Pons (tissue), 1 donor: Measurements from ENCODE around the gene DRICH1.
"Not testable (repeated sequence)": the region's sequence is repeated elsewhere in the genome, so short reads cannot be mapped to it uniquely, and the experiment has no call there.

Experiments
- DNase-seq: peaks from one replicate; pipeline ENCODE4 v3.0.0-alpha.2; 2016; ENCODE audit warnings: low spot score

DRICH1 gene, protein sequence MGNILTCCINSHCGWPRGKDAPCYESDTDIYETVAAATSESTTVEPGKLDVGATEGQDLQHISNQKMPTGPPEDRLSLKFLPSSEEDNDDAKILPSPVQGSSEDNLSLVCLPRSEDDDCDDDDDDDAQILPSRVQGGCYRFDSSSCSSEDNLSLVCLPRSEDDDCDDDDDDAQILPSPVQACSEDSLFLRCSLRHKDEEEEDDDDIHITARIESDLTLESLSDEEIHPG

DNA sequence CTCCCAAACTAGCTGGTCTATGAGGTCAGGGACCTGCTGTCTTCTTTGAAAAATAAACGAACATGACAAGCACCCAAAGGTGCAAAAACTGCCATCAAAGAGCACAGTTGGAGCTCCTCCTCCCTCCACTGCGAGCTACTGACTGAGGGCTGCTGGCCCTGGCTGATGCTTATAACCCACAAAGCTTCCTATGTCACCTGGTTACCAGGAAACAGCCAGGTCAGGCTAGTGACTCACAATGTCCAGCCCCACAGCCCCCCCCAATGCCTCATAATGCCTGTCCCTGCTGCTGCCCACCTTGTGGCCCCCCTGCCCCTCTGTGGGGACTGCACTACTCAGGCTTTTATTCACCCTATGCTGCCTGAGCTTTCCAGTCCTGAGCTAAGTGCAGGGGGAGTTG is at the start of gene DRICH1:
DRICH1 (minus strand) TSS at position 144 of the 400 bp plus-strand sequence. CDS start 298 bp downstream, outside the sequence.
- DNase-seq: no peak

DNA sequence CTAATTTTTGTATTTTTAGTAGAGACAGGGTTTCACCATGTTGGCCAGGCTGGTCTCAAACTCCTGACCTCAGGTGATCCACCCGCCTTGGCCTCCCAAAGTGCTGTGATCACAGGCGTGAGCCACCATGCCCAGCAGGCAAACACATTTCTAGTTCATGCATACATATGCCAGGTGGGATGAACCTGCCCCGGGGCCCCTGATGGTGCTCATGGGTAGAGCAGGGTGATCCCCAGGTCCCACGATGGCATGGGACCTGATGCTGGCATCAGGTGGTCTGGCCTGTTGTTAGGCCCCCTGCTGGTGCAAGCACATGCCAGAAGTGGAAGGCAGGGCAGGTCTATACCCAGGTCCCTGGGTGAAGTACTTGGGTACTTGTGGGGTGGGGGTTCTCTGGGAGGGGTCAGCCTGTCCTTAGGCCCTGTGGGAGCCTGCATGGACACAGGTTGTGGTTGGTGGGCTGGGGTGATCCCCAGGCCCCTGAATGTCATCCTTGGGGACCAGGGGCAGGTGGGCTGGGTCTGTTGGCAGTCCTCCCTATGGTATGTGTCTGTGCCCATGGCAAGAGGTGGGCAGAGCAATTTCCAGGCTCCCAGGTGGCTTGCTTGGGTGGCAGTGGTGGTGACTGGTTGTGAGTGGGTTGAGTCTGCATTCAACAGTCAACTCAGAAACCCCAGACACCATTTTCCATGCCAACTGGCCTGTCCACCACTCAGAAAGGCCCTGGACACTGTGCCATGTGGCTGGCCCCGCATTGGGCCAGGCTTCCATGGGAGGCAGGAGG is 49.1 kb upstream of the DRICH1 start:
- DNase-seq: no peak

DNA sequence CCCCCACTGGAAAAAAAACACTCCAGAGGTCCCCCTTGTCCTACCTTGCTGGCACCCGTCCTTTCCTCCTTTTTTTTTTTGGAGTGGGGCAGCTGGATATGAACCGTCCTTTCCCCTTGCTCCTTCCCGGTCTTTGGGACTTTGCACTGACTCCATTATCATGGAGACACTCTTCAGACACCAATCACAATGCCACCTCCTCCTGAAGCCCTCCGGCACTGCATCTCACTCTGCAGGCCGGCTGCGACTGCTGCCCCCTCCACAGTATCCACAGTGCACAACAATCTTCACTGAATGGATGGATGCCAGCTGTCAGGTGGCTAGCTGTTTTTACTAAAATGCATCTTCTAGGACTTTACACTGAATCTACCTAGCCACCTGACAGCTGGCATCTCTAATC is 46.0 kb upstream of the DRICH1 start:
- no peak for DNase-seq

DNA sequence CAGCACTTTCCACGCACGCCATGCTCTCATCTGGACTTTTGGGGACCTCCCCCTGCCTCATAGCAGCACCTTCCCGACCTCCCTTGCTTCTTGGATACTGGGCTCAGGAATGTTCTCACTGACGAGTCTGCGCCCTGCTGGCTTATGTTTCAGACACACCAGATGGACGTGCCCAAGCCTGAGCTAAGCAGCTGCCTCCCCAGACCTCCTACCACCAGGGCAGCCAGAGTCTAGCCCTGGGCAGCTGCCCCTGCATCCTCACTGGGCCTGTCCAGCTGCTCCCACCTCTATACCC is 45.5 kb upstream of the DRICH1 start:
- no peak for DNase-seq

DNA sequence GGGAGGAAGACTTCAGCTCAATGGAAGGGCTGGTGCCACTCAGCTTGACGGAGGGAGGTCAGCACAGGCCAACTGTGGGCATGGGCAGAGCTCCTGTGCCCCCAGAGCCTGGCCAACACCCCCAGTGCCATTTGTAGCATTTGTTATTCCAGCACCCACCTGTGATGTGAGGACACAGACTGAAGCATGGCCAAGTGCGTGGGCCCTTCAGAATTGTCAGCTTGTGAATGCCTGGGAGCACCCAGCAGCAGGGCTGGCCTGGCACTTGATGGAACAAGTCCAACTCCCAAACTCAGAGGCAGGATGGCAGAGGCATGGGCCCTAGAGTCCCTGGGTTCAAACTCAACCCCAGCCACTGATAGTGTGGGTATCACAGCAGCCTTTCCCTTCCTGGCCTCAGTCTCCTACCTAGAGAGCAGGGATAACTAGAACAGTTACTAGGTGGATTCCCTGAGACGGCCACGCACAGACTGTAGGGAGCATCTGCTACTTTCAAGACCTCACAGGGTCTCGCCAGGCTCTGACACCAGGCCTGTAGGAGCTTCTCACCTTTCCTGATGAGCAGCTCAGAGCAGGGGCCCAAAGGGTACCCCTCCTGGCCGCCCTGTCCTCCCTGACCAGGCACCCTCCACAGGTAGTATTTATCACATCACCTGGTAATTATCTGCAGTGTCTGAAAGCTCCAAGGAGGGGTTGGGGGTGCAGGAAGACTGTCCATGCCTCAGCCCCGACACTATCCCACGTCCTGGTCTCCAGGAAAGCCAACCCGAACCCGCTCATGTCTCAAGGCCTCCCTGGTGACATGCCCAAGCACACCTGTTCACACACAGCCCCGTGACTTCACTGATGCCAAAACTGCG is 45.0 kb upstream of the DRICH1 start:
- not testable (repeated sequence) for DNase-seq

DNA sequence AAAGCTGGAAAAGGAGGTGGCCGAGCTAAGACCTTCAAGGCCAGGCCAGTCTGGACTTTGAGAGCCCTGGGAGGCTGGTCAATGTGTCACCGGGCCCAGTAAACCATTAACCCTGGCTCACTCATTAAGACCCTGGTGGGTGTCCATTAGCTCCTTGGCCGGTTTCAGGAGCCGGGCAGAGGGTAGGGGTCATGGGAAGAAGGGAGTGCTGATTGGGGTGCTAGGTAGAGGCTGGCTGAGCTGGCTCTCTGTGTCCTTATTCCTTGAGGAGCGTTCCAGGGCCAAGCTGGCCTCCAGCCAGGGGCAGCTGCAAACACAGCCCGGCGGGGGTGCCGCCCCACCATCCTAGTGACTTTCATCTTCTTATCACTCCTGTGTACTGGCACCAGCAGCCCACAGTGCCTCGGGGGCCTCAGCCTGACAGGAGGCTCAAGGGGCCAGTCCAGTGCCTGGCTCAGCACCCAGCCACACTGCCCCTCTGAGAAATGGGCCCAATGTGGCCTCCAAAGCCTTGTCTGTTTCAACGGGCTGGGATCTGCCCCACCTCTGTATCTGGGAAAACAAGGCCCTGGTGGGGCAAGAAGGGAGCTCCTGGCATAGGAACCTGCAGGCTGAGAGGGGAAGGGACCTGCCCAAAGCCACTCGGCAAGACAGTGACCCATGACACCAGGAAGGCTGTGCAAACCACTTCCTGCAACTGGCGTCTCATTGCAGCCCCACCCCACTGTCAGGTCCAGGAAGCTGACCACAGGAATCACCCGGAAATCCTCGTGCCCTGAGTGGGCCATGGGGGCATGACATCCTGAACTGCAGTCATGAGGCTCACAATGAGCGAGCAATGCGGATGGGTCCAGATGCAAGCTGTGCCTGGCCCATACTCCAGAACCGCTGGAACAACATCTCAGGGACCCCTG is 43.6 kb upstream of the DRICH1 start:
- no peak for DNase-seq

DNA sequence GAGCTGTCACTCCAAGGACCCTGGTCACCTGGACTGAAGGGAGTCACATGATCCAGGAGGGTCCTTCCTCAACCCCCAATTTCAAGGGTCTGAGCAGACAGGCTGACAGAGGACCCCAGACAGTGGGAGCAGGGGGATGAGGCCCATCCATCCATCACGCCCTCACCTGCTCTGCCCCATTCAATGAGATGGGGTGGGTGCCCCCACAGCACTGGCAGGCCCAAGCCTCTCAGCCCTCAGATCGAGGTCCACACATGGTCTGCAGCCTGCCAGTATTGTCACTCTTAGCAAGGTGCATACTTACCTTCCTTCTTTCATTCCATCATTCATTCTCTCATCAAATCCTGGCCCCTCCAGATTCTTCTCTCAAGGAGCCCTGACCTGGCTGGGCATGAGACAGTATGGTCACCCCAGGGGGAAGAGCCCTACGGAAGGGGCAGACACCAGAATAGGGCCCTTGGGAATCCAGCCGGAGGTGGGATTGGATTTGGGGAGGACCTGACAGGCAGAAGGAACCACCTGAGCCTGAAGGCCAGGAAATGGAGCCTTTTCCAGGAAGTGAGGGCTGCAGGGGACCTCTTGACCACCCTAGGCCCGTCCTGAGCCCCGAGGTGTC is 42.9 kb upstream of the DRICH1 start:
- not testable (repeated sequence) for DNase-seq

DNA sequence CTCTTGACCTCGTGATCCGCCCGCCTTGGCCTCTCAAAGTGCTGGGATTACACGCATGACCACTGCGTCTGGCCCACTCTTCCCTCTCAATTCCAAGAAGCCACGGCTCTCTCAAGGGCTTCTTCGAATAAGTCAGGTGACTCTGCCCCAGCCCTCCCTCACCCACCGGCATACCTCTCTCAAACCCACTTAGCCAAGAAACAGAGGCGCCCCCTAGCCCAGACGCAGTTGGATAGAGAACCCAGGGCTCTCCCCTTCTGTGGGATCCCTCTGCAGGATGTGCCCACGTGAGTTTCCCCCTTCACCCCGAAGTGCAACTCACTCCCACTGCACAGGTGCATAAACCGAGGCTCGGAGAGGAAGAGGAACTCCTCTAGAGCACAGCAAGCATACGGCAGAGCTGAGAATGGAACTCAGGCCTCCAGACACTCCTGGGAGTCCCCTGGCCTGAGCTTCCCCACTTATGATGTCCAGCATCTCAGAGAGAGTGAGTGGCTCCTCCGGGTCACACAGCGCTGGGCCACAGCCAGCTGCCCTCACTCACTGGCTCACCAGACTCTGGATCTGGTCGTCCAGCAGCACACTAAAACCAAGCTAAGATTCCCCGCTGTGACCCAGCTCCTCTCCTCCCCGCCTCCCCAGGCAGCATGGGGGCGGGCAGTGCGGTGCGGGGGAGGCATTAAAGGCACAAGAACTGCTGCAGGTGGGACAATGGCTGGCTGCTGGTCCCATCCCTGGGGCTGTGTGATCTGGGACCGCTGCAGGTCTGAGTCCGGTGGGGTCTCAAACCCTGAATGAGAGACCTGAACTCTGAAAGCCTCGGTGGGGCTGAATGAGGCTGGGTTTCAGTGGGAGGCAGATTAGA is 41.9 kb upstream of the DRICH1 start:
- DNase-seq: no peak

DNA sequence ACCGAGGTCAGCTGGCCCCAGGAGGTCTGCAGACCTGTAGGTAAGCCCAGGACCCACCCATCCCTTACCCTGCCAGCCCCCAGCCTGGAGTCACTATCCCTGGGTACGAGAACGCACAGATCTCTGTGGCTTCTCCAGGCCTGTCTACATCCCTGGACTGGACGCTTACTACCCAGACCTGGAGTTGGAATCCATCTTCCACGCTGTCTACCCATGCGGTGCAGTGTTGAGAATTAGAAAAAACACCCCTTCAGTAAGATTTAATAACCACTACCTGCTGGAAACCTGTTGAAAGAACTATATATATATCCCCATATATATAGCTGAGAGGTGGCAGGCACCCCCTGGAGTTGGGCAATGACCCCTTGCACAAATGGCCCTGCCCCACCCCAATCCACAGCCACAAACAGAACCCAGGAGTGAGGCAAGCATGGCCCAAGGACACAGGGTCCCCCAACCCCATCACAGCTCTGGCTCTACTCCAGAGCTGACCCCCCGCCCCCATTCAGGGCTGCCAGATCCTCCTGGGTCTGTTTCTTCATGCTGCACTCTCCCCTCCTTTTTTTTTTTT is 41.0 kb upstream of the DRICH1 start:
- no peak for DNase-seq

DNA sequence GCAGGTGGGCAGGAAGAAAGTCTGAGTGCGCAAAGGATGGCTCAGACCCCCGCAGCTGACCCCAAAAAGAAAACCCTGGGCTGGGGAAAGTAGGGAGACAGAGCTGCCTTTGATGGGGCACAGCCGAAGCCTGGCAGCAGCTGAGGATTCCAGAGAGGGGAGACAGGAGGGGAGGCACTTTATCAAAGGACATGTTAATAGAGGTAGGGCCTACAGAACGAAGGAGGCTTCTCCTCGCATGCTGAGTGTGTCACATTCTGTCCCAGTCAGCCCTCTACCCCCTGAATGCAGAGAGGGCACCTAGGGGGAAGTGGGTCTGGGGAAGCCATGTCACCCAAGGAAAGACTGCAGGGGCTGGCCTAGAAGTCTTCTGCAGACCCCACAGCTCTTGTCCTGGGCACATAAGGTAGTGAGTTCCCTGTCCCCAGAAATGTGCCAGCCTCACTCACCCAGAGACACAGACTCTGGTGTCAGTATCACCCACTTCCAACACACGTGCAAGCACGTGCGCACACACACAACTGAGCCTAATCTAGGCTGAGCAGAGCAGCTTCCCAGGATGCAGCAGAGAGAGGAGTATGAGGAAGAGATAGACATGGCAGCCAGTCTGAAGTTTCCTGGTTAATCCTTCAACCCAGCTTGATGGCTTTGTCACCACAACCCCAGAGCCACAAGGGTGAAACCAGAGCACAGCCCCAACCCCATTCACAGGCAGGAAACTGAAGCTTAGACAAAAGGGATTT is 40.4 kb upstream of the DRICH1 start:
- not testable (repeated sequence) for DNase-seq

DNA sequence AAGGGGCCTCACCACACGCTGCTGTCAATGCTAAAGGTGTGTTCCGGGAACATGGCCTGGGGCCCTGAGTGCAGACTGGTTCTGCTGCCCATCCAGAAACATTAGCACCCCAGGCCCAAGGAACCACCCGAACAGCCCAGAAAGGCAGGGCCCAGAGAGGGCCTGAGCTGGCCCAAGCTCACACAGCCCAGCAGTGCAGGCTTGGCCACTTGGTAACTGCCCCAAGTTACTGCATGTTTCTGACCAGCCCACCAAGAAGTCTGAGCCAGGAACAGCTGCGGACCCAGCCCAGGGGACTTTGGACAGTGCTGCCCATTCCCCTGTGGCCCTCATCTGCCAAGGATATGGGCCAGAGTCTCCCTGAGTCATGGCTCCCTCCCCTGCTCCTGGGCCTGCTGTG is 39.3 kb upstream of the DRICH1 start:
- not testable (repeated sequence) for DNase-seq

DNA sequence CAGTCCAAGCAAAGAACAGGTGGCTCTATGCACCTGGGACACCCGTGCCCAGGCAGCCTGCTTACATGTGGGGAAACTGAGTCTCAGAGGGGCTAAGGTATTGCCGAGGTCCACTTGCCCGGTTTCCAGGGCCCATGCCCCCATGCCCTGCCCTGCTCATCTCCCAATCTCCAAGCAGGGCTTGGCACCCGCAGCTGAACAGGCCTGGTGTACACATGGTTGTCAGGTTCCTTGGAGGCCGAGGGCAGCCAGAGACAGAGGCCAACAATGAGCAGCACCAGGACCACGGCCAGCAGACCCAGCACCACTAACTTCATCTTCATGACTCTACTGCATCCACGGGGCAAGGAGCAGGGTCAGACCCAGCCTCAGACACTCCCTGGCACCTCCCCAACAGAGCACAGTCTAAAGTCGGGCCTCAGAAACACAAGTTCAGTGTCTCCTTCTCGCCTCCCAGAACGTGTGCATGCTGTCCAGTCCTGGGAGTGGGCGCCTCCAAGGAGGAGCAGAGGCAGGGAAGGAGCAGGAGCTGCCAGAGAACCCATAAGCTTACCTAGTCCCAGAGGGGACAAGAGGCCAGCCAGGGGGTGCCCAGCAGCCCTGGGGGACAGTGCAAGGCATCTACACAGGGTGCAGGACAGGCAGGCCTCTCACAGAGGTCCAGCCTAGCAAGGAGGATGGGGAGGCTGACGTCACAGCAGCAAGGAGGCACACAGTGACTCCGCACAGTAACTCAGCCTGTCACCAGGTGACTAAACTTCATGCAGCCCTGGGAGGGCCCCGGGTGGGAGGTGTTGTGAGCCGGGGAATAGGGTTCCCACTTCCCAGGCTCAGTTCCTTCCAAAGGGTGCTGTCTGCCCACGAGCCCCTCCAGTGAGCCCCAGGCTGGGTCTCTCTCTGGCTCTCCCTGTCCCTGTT is 38.5 kb upstream of the DRICH1 start:
- DNase-seq: no peak

DNA sequence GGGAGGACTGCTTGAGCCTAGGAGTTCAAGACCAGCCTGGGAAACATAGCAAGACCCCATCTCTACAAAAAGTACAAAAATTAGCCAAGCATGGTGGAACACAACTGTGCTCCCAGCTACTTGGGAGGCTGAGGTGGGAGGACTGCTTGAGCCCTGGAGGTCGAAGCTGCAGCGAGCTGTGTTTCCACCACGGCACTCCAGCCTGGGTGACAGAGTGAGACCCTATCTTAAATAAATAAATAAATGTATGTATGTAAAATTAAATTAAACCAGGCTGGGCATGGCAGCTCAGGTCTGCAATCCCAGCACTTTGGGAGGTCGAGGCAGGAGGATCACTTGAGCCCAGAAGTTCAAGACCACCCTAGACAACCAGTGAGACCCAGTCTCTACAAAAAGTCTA is 28.3 kb upstream of the DRICH1 start:
- not testable (repeated sequence) for DNase-seq

DNA sequence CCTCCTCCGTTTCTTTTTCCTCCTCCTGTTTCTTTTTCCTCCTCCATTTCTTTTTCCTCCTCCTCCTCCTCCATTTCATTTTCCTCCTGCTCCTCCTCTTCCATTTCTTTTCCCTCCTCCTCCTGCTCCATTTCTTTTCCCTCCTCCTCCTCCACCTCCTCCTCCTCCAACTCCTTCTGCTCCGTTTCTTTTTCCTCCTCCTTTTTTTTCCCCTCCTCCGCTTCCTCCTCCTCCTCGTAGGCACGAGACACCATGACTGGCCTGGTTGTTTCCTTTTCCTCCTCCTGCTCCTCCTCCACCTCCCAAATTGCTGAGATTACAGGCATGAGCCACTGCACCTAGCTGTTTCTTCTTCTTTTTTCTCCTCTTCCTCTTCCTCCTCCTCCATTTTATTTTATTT is 25.6 kb upstream of the DRICH1 start:
- DNase-seq: no peak

DNA sequence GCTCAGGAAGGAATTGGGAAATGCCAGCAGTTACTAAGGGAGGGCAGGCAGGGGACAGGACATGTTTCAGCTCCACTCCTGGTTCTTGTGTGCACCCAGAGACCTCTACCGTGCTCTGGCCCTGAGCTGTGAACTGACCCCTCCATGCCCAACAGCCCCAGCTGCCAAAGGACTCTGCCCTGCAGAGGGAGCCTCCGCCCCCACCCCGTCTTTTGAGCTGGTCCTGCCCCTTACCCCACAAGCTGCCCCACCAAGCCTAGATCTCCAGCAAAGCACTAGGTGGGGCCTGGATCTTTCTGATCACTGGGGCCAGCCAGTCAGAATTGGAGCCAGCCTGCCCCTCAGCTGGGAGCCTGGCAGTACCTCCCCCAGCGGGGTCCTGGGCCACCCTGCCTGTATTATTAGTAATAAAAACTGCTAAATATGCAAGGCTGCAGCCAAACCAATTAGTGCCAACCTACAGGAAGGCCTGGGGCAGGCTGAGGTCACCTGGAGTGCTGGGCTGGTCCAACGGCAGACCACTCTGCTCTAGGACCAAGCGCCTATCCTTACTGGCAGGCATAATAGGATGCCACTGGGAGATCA is 23.9 kb upstream of the DRICH1 start:
- no peak for DNase-seq

DNA sequence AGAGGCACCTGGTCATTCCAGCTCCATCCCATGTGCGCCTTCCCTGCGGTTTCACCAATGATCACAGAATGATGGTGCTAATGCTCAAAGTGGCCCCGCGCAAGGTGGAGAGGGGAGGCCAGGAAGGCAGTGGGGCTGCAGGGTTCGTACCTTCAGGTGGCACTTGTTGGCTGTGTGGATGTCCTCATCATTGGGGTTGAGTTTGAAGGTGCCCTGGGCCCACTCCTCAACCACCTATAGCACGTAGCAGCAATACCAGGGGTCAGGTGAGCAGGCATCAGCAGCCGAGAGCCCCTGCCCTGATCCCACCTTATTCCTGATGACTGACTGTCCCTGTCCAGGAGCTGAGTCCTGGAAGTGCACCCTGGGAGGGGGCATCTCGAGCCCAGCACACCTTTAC is 20.6 kb upstream of the DRICH1 start:
- no peak for DNase-seq

DNA sequence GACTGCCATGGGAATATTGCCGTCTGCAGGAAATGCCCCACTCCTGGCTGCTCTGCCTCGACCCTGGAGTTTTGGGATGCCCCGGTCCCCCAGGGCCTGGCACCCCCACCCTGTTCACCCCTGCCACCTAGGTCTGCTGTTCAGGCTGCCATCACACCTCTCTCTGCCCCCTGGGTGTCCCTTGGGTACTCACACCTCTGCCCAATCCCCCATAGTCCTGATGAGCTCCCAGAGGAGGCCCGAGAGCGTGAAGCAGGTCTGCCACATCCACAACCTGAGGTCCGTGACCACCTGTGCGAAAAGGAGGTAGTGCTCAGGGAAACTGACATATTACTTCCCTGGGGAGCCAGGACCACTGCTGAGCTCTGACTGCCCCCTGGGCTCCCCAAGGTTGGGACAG is 20.2 kb upstream of the DRICH1 start:
- no peak for DNase-seq

DNA sequence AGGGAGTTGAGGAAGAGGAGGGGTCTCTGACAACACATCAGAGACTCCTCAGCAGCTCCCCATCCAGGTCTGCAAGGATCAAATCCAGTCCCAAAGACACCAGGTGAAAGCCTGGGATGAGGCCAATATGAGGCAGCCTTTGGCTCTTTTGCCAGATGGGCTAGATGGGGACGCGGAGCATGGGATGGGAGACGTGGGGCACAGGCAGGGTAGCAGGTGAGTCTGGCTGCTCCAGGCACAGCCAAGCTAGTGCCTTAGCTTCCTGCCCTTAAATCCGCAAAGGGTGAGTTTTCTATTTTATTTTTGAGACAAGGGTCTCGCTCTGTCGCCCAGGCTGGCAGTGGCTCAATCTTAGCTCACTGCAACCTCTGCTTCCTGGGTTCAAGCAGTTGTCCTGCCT is 19.6 kb upstream of the DRICH1 start:
- no peak for DNase-seq
